HG03045 (cell line): Measurements from ENCODE around the gene GPX3.
A peak's percentile ranks its signal among the peaks of the same experiment; 100 is the strongest.

ENCODE experiments used
- ATAC-seq: cut with Tn5 transposase; IDR thresholded peaks from one replicate; pipeline ENCODE4 v1.9.1; 2021; ENCODE audit warnings: mild to moderate bottlenecking, moderate library complexity; ENCODE audit not compliant: unreplicated experiment

Gene GPX3, protein sequence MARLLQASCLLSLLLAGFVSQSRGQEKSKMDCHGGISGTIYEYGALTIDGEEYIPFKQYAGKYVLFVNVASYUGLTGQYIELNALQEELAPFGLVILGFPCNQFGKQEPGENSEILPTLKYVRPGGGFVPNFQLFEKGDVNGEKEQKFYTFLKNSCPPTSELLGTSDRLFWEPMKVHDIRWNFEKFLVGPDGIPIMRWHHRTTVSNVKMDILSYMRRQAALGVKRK

DNA sequence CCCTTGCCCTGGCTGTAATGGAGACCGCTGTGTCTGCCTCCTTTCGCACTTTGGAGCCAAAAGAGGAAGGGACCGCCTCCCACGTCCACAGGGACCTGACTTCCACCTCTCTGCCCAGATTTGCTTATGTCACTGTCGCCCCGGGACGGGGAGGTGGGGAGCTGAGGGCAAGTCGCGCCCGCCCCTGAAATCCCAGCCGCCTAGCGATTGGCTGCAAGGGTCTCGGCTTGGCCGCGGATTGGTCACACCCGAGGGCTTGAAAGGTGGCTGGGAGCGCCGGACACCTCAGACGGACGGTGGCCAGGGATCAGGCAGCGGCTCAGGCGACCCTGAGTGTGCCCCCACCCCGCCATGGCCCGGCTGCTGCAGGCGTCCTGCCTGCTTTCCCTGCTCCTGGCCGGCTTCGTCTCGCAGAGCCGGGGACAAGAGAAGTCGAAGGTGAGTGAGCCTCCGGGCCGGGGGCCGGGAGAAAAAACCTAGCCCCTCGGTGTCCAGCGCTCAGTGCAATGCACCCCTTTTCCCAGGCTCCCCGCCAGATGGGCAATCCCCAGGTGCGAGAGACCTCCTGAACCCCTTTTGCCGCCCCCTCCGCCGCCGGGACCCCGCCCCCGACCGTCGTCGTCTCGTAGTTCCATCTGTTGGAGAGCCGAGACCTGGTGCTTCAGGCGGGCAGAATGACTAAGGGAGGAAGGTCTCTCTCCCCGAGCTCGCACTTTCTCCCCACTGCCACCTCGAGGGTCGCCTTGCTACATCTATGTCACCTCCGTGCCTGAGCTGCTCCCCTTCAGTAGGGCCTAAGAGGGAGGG, at the start of gene GPX3:
Gene GPX3, plus strand, starts transcription at position 288 of the 807 bp plus-strand sequence. Its CDS starts 64 bp downstream, at position 352.
- ATAC-seq = peak; percentile 71

- ATAC-seq = no peak
Measured at GRCh38 chr5:150978590-150978989, 41.8 kb upstream of the GPX3 start.

GRCh38 chr5:150987746-150988145, 32.6 kb upstream of the GPX3 start:
- no peak for ATAC-seq

DNA sequence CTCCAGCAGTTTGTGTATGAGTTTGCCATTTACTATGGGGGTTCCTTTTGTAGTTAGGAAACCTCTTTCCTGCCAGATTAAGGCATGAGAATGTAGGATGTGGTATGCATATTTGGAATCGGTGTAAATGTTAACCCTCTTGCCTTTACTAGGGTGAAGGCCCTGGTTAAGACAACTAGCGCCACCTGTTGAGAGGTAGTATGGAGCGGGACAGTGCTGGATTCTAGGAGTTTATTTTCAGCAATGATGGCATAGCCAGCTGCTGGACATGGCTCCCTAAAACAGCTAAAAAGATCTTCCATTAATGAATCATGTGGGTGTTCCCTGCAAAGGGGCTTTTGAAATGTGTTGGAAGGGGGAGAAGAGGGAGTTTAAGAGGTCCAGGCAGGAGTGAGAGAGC, 30.7 kb upstream of the GPX3 start:
- ATAC-seq = no peak

GRCh38 chr5:150992705-150993104, 27.7 kb upstream of the GPX3 start:
- ATAC-seq = no peak

- no peak for ATAC-seq
Measured at GRCh38 chr5:150993422-150993821, 27.0 kb upstream of the GPX3 start.

DNA sequence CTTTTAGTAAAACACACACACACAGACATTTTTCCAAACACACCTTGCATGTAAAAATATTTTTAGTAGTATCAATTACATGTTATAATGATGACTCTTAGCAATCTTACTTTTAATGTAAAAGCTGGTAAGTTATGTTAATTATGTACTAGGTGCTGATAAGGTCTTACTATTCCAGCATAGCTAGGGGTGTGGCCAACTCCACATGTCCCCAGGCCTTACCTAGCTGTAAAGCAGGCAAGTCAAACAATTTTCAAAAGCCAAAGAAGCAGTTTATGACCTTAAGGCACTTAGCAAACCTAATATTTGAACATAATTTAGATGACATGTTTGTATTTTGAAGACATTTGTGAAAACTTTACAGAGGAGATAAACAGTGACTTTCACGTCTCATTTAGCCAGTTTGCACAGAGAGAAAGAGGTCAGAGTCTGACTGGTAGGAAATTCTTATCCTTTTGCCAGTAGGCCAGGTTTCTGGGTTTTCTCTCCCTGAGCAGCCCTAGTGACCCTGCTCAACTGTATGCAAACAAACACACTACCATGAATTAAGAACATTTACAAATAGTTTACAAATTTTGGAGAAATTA, 26.5 kb upstream of the GPX3 start:
- ATAC-seq = no peak

DNA sequence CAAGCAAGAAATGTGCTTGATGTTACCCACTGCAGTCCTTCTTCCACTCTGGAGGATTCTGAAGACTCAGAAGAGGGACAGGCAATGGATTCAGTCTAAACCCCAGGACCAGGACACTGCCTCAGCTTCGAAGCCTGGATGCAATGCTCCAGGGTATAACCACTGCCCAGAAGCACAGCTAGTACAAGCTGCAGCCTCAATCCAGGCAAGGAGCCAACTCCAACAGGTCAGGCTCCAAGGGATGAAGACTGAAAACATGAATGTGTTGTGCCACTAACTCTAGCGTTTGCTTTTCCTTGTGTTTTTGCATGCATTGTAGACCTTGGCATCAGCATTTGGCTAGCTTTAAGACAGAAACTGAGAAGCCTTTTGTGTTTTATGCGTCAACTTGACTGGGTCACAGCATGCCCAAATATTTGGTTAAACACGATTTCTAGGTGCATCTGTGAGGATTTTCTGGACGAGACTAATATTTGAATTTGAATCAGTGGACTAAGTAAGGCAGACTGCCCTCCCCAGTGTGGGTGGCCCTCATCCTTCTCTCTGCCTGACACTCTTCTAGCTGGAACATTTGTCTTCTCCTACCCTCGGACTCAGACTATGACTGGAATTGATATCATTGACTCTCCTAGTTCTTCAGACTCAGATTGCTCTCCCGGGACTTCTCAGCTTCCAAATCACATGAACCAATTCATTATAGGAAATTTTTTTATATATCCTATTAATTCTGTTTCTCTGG, 20.5 kb upstream of the GPX3 start:
- no peak for ATAC-seq

DNA sequence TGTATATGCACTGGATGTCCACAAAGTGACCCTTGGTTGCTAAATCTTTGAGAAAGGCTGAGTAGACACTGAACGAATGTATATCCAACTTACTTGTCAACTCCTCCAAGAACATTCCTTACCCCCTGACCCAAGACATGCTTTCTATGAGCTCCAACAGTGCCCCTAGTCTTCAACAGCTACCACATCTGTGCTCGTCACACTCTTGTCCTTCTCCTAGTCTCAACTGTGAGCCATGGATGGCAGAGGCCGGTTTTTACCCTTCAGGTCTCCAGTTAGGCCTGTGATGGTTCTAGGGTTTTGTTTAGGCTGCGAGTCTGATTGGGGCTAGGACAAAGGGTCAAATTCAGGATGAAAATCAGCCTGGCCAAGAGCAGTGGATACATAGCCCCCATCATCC, 19.0 kb upstream of the GPX3 start:
- ATAC-seq = no peak

DNA sequence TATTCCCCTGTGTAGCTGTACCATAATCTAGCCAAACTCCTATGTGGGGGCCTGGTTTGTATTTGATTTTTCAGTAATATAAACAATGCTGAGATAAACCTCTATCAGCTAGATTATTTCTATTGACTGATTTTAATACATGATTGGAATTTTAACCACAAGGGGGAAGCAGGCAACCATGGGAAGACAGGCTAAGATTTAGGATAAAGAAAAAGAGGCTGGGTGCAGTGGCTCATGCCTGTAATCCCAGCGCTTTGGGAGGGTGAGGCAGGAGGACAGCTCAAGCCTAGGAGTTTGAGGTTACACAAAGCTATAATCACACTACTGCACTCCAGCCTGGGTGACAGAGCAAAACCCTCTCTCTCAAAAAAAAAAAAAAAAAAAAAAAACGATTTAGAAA, 18.1 kb upstream of the GPX3 start:
- no peak for ATAC-seq

GRCh38 chr5:151002681-151003502, 17.5 kb upstream of the GPX3 start:
- no peak for ATAC-seq

GRCh38 chr5:151003503-151003860, 16.9 kb upstream of the GPX3 start:
- ATAC-seq = no peak

GRCh38 chr5:151004499-151004898, 15.9 kb upstream of the GPX3 start:
- no peak for ATAC-seq

- no peak for ATAC-seq
Measured at GRCh38 chr5:151005187-151005949, 15.0 kb upstream of the GPX3 start.

- no peak for ATAC-seq
Measured at GRCh38 chr5:151005950-151006576, 14.3 kb upstream of the GPX3 start.

DNA sequence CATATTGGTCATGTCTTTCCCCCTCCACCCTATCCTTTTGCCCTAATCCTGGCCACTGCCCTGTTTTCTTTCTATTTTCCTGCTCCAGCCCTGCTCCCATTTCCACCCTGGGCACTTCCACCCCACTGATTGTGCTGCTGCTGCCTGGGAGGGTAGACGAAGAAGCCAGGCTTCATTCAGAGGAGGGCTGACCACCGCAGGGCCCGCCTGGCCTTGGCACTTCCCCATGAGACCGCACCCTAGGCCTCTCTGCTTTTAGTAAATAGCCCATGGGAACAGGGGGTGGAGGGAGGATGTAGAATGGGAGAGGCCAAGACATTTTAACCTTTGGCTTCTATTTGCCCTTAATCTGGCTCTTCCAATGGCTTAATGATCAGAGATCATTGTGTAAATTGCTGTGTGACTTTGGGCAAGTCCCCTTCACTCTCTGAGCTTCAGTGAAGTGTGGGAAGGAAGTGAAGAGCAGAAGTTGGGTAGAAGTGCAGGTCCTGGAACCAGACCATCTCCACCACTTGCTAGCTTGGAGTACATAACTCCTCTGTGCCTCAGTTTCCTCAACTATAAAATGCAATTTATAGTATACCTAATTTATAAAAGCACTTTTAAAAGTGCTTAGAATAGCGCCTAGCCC, 13.6 kb upstream of the GPX3 start:
- no peak for ATAC-seq

- no peak for ATAC-seq
Measured at GRCh38 chr5:151007430-151008209, 12.8 kb upstream of the GPX3 start.

GRCh38 chr5:151008210-151008491, 12.2 kb upstream of the GPX3 start:
- ATAC-seq = no peak
